Suppressor macrophage treated with lipopolysaccharide for 4 hours (primary cell): ENCODE results near the gene MICALL2.

Source experiments
- DNase-seq: peaks from one replicate; pipeline ENCODE4 v3.0.0-alpha.2; 2020

The MICALL2 gene

DNA sequence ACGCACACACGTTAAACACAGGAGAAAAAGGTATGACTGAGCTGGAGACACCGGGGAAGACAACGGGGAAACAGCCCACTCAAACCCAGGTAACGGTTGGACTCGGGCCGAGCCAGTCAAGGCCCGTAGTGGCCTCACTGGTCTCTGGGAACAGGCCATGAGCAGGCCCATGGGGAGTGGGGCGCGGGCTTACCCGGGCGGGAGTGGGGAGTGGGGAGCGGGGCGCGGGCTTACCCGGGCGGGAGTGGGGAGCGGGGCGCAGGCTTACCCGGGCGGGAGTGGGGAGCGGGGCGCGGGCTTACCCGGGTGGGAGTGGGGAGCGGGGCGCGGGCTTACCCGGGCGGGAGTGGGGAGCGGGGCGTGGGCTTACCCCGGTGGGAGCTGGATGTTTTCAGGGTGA, 33.4 kb upstream of the MICALL2 start:
- no peak for DNase-seq

DNA sequence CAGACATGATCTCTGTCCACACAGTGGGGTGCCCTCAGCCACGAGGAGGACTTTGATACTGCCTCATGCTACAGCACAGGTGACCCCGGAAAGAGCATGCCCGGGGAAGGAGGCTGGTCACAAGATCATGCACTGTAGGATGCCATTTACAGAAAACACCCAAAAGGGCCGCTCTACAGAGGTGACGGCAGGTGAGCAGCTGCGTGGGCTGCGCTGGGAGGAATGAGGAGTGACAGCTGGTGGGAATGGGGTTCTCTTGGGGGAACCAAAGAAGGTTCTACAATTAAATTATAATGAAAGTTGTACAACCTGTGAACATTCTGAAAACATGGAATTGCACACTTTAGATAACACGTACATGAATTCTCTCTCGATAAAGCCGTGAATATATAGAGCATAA, 33.0 kb upstream of the MICALL2 start:
- DNase-seq = no peak

DNA sequence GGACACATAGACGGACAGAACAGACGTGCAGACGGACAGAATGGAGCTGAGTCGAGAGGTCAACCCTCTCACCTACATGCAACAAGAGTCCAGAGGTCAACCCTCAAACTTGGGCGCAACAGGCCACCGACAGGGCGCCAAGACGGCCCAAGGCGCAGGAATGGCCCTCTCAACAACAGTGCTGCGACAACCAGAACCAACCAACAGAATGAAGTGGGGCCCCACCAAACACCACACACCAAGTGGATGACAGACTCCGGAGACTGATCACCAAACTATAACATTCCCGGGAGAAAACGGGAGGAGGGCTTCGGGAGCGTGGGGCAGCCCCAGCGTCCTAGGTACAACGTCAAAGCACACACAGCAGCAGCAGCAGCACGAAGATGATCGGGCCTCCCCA, 31.6 kb upstream of the MICALL2 start:
- DNase-seq = no peak

DNA sequence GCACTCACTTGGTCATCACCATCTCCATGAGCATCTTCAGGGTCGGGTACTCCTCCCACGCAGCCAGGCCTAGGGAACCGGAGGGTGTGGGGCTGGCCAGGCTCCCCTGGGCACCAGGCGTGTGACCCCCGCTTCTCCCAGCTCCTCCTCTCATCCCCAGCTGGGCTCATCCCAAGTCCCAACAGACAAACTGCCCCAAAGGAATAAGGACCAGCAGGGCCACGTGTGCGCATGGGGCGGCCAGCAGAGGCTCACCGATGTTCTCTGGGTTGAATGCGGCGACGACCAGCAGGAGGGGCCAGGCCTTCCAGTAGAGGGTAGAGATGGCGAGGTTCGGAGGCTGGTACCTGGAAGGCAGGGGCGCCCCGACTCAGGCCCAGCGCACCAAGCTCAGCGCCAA, 30.1 kb upstream of the MICALL2 start:
- DNase-seq = no peak

DNA sequence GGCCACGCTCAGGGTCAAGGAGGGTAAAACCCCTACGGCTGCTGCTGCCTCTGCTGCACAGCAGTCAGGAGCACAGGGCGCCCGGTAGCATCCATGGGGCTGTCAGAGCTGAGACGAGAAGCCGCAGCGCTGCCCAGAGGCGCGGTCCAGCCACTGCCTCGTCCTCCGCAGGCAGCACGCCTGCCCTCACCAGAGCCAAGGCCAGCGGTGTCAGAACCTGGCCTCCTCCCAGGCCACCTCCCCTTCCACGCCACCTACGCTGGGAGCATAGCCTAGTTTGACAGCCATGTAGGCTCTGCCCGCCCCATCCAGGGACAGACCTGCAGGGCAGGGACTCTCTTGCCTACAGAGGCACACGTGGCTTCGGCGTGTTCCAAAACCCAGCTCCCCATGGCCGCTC, 28.7 kb upstream of the MICALL2 start:
- no peak for DNase-seq

DNA sequence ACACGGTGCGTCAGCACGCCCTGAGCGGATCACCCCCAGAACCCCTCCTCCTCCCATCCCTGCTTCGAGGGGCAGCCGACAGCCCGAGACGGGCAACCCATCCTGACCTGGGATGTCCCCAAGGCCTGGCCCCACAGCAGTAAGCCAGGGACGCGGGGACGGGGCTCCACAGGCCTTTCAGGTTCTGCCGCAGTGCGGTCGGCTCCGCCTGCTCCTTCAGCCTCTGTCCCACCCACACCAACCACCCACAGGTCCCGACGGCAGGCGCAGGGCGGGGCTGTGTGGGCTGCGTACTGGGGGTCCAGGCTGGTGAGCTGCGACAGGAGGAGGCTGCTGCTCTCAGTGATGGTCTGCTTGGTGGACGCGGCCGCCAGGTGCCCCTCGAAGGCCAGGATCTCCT, 28.2 kb upstream of the MICALL2 start:
- DNase-seq = no peak

DNA sequence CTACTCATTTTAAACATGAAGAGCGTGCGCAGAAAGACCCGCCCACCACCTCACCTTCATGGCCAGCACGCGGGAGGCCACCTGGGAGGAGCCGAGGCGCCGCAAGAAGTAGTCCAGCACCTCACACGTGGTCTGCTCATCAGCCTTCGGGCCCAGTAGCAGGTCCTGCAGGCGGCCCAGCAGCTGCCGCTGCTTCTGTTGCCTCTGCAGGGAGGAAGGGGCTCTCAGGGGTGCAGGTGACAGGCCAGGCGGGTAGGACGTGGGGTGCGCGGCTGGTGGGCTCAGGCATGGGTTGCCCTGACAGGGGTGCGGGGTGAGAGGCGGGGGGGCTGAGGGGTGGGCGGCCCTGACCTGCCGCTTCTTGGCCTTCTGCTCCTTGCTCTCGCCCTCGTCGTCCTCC, 27.3 kb upstream of the MICALL2 start:
- no peak for DNase-seq

DNA sequence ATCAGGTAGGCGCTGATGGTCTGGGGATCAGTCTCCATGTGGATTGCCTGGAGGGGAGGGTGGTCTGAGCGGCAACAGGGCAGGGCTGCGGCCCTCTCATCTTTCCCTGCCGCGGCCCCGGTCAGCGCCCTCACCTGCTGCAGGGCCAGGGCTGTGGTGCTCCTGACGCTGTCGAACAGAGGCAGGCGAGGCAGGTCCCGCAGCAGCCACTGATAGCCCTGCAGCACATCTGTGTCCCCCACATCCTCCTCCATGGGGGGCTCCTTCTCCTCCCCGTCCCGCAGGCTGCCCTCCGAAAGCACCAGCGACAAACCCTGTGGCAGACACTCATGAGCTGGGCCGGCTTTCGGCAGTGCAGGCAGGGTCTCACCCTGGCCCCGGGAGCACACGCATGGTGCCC, 25.9 kb upstream of the MICALL2 start:
- DNase-seq = no peak

DNA sequence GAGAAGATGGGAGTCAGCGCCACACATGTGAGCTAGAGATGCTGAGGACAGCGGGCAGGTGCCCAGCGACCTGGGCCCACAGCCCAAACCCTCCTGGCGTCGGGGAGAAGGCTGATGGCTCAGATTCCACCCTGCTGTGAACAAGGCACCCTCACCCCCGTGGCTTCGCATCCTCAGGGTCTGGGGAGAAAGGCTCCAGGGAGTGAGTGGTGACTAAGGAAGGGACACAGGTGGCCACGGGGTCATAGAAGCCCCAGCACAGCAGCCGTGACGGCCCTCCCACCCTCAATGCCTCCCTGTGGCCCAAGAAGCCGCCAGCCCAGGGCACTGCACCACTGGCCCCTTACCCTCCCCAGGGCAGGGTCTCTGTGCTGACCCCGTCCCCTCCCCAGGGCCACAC, 25.3 kb upstream of the MICALL2 start:
- no peak for DNase-seq

DNA sequence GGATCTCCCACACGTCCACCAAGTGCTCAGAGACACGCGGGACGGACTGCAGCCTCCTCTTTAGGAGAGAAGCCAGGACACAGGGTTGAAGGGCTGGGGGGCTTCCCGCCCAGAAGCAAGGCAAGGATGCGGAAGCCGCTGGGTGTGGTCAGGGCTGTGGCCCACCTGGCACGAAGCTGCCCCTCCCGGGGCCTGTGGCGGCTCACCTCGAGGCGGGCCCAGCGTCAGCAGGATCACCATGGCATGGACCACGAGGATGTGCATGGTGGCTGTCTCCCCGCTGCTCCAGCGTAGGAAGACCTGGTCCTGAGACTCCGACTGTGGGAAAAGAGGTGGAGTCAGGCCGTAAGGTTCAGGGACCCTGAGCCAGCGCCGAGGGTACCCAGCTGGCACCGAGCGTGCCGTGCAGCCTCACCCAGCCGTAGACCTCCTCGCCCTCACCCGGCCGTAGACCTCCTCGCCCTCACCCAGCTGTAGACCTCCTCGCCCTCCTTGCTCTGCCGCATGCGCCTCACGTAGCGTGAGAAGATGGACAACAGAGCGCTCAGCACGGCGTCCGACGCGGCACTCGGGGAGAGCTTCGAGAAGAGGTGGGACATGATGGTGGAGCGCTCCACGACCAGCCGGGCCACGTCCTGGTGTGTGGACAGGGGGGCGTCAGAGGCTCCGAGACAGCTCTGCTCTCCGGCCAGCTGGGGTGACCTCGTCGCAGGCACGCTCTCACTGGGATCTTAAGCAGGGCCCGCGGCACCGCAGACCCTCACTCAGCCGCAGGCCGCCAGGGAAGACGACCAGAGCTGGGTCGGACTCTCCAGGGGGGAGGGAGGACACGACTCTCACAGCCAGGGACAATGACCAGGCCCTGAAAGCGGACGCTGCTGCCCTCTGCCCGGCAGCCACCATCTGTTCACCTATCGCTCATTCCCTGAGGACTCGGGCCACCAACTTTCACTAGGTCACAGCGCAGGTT, 24.6 kb upstream of the MICALL2 start:
- no peak for DNase-seq

DNA sequence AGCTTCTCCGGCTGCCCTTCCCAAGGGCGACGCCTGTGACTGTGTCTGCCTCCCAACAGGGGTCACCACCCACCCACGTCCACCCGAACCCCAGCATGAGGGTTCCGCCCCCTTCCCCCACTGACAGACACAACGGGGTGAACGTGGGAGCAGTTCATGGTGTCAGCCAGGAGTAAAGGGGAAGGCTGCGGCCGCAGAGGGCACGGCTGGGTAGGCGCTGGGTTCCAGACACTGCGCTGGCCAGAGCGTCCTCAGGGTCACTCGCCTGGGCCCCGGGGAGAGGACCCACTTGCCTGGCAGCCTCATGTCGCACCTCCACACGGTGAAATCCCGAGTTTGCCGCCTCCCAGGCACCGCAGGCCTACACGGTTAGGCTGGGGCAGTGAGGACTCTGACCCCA, 23.8 kb upstream of the MICALL2 start:
- no peak for DNase-seq

DNA sequence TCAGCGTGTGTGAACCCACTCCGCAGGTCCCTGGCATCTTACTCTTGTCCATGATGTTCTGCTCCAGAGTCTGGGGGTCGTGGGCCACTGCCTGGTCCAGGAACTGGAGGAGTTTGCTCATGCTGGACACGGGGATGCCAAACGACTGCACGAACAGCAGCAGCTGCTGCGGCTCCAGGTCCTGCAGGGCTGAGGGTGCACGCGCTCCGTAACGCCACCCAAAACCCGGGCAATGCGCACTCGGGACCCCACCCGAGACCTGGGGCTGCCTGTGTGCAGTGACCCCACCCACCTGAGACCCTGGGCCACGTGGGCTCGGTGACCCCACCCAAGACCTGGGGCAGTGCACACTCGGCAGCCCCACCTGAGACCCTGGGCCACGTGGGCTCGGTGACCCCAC, 22.0 kb upstream of the MICALL2 start:
- DNase-seq = no peak

DNA sequence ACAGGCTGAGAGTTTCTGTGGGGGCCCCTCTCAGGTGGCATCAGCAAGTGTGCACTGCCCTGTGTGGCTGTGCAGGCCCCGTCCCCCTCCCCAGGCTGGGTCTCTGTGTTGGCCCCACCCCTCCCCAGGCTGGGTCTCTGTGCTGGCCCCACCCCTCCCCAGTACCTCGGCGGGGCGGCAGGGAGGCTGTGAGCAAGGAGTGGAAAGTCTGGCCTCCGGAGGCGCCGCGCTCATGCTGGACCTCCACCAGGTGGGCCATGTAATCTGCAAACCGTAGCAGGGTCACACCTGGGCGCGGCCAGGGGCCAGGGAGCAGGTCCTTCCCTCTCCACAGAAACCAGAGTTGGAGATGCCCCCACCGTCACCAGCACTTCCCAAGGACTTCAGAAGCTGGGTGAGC, 21.4 kb upstream of the MICALL2 start:
- DNase-seq = no peak

DNA sequence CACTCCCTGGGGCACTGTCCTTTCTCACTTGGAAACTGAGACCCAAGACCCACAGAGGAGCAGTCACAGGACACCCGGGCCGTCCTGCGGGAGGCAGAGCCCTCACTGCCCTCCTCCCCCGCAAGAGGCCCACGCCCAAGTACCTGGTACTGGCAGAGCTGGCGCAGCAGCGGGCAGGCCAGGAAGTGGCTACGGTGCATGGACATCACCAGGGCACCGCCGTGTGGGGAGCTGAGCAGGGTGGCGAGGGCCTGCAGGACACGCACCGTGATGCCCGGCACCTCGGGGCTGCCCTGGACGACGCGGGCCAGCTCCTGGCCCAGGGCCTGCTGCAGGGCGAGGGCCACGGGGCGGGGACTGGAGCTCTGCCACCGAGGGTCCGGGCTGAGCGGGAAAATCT, 20.0 kb upstream of the MICALL2 start:
- DNase-seq = no peak

DNA sequence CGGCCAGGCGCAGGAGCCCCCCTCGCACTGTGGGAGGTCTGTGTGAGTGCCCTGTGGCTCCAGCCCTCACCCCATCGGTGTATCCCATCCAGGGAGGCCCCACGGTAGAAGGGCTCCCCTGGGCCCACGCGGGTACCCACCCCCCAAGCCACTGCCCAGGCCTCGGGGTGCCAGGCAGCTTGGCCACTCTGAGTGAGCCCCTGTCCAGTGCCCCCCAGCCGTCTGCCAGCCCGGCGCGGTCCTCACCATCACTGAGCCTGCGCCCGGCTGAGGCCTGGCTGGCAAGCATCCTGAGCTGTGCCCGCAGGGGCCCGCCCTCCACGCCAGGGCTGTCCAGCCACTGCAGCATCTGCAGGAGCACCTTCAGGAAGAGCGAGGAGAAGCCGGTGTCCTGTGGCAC, 19.2 kb upstream of the MICALL2 start:
- DNase-seq = no peak

DNA sequence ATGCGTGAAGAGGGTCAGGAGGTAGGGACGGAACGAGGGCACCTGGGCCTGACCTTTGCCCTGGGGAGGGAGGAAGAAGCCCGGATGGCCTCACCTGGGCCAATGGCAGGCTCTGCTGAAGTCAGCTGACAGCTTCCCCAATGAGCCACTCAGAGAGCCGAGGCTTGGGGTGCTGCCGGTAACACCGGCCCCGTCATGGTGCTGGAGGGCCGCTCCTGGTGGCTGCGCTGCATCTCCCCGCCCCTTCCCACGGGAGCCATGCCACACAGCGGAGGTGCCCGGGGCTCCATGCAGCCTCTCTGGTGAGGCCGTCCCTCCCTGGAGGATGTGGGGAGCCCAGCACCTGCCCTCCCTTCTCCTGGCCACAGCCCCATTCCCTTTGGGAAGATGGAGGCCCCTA, 17.6 kb upstream of the MICALL2 start:
- DNase-seq = no peak

DNA sequence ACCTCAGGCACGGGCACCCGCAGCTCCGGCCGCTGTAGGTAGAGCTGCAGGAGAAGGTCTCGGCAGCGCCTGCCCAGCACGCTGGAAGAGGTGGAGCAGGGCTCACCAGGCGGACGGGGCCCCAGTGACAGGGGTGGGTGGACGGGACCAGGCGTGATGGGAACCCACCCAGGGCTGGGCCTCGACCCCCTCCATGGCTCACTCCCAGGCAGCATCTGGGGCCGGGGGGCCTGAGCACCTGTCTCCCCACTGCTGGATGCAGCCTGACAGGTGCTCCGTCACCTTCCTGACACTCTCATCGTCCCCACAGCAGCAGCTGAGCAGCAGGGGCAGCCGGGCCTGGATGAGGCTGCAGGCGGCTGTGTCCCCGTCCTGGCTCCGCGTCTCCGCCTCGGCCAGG, 16.7 kb upstream of the MICALL2 start:
- no peak for DNase-seq

DNA sequence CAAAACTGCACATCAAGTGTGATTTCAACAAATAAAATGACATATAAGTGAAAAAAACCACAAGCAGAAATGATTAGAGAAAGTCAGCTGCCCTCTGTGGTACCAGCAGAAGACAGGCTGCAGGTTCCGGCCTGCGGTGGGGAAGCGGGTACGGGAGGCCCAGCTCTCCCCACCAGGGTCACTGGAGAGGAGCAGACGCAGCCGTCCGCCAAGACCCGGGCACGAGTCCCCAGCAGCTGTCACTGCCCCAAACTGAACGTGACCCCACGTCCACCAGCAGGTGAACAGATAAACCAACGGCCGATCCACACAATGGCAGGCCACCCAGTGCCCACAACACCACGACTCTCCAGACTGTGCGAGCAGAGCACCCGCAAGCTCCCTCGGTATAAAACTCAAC, 16.1 kb upstream of the MICALL2 start:
- DNase-seq = no peak

DNA sequence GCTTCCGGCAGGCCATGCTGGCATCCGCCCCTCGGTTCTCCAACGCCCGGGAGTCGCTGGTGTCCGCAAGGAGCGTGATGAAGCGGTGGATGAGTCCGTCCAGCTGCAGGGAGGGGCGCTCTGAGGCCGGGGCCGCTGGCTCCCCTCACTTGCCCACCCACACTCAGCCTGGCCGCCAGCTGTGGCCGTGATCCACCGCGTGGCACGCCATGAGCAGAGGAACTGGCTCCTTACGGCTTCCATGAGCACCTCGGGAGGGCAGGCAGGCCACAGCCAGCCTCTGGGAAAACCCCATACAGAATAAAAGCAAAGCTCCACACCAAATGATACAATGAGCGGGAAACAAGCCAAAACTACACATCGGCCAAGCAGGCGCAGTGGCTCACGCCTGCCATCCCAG, 15.5 kb upstream of the MICALL2 start:
- DNase-seq = no peak

DNA sequence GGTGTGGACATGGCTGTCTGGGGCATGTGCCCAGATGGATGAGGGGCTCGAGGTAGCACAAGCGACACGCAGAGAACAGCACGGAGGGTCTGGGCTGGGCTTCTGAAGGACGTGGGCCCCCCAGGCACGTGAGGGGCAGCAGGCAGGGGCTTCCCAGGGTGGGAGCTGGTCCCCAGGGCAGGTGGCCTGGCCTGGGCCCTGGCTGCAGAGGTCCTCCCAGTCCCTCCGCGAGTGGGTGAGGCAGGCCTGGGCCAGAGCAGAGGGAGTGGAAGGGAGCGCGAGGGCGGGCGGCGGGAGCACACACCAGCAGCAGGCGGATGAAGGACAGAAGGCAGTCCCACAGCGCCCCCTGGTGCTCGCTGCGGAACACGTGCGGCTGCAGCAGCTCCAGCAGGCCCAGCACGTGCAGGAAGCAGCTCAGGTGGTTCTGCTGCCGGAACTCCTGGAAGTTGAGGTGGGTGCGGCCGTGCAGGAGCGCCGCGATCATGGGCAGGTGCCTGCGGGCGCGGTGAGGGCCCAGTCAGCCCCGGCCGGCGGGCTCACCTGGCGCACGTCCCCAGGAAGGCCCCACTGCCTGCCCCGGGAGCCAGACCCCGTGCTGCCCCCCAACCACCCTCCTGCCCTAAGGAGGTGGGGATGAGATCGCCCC, 14.7 kb upstream of the MICALL2 start:
- DNase-seq = peak; percentile 88

DNA sequence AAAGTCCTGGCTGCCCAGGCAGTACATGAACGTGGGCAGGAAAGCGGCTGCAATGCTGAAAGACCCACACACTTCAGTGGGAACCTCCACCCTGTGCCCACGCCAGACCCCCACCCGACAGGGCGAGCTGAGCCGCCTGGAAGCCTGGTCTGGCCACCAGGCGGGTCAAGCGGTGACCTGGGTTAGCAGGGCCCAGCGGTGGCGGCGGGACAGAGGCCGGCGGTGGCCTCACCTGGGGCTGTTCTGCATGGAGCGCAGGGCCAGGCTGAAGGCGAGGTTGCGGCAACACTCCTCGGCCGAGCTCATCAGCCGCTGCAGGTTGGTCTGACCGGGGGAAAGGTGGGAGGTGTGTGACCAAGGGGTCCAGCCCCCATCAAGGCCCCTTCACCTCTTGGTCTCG, 11.6 kb upstream of the MICALL2 start:
- DNase-seq = no peak

DNA sequence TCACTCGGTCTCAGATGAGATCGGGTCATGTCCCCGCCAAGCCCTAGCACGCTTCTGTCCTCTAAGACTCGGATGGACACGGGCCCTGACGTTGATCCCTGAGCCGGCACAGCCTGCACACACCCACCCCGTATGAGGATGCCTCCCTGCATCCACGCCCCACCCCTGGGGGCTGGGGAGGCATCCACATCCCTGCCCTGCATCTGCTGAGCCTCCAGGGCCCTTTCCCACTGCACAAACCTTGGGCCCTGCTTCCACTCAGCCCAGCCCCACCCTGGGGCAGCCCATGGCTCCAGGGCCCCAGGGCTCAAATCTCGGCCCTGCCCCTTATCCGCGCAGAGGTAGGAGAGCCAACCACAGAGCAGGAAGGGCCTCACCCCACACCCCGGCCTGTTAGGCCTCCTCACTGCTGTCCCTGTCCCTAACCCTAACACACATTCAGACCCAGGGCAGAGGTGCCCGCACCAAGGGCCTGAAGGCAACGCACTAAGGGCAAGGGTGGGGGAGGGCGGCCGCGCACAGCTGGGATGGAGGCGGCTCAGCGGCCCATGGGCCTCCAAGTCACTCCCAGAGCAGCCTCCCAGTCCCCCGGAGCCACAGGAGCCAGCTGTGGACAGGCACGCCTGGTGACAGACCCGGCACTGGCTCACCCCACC, 9.5 kb upstream of the MICALL2 start:
- DNase-seq = no peak

DNA sequence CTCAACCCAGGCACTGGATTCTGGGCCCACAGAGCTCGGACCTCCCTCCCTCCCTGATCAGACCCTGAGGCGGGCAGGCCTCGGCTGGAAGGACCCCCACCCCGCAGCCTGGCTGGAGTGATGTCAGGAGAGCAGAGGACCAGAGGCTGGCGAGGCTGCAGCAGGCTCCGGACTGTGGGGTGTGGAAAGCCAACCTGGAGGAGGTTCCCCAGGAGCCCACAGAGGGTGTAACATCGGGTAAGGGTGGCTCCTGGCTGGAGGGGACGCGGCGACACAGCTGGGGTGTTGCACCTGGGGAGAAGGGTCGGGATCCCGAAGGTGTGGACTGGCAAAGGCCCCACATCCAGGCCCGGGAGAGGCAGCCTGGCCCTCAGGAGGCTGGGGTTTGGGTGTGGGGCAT, 8.9 kb upstream of the MICALL2 start:
- DNase-seq = no peak
